Measurements from ENCODE around the gene PHGDH.

Gene PHGDH

DNA sequence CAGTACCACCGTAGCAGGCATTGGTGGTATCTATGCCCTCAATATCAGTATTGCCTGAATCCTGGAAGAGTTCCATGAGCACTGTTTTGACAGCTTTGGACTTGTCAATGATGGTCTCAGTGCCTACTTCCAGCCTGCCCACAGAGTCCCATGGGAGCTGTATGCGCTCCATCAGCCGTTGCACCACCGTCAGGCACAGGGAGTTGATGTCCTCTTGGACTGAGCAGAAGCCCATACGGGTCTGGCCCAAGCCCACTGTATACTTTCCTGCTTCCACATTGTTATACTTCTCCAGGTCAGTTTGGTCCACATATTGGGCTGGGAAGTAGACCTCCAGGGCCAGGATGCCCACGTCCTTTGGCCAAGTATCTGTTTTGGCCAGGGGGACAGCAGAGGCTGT, 52.5 kb downstream of the PHGDH start:
- in situ Hi-C loops (cut with MboI; ENCODE audit: low sequenced_read_pairs): no loop called here
- H3K4me1 ChIP-seq: peaks cover 6% of the 10 kb centered on the region
- no peak for DNase-seq (ENCODE audit: low spot score in 2 of 2)

DNA sequence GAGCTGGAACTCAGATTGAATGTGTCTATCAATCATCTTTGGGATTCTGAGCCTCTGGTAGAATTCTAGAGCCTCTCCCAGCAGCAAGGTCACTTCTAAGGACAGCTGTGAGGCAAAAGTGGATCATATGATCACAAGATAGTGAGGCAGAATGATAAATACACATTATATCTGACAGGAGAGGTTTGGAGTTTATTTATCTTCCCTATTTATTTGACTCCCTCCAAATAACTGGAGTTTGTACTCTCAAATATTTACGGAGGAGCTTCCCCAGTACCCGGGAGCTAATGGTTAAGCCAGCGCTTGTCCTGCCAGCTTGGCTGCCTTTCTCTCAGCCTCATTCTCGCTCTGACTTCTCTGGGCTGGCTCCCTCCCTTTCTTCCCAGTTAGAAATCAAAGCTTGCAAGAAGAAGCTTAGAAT, 54.6 kb downstream of the PHGDH start:
- Histone ChIP-seq H3K36me3 (replicated peaks) (no peaks in the 10 kb centered on the region), H3K27me3 (ENCODE audit: low read depth) (peaks cover 4% of the 10 kb centered on the region; the same call in 1 of the 2 replicates), H3K4me1 (peaks cover 9% of the 10 kb centered on the region), H3K4me3 (no peak overlapping the region), H3K9me3 (no peaks in the 10 kb centered on the region)
- DNase-seq (ENCODE audit: low spot score in 2 of 2): no peak
- in situ Hi-C loops (cut with MboI; ENCODE audit: low sequenced_read_pairs): no loop called here

More for the DNA sequence above, 52.5 kb downstream of the PHGDH start:
- Histone ChIP-seq H3K4me3 (no peak overlapping the region), H3K27me3 (ENCODE audit: low read depth) (peaks cover 4% of the 10 kb centered on the region; the same call in 1 of the 2 replicates), H3K9me3 (no peaks in the 10 kb centered on the region), H3K36me3 (replicated peaks) (no peaks in the 10 kb centered on the region)

DNA sequence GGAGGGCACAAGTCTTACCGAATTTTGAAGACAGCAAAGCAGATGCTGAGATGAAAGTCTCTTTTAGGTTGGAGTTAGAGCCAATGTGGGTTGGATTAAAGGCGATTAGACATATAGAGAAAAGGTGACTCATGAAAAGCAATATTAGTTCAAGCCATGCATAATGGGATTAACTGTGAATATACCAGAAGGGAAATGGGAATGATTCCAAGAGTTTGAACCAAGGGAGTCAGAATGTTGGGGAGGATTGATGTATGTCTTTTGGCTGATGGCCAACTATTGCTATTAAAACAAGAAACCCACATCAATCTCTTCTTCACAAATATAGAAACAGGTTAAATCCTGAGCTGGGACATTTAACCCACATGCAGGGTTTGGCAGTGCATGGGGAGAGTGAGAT, 55.8 kb downstream of the PHGDH start:
- Histone ChIP-seq H3K9me3 (no peaks in the 10 kb centered on the region), H3K27me3 (ENCODE audit: low read depth) (peaks cover 4% of the 10 kb centered on the region; the same call in 1 of the 2 replicates), H3K4me3 (no peak overlapping the region), H3K36me3 (replicated peaks) (no peaks in the 10 kb centered on the region), H3K4me1 (peaks cover 9% of the 10 kb centered on the region)
- peak in 1 of 2 experiments; percentile 25 for DNase-seq (ENCODE audit: low spot score in 2 of 2)
- in situ Hi-C loops (cut with MboI; ENCODE audit: low sequenced_read_pairs): no loop called here

DNA sequence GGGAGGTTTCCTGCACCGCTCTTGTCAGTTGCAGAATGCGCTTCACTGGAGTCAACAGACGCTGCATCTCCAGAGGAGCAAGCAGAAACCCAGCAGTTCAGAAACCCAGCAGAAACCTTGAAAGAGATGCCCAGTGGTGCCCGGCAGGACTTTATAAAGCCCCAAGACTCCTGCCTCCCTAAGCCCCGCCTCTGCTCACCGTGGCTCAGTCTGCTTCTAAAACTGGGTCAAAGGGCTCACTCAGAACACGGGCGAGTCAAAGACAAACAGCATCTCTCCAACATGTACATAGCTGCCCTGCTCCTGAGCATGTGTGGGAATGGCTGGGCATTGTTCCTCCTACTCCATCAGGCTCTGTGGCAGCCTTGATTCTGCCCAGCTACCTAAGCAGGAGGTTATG, 57.0 kb downstream of the PHGDH start, which contains the start of gene HMGCS2:
Gene HMGCS2 (minus strand): TSS at position 128 of the 400 bp plus-strand sequence. CDS start 61 bp downstream, at position 67.
- no peak for DNase-seq (ENCODE audit: low spot score in 2 of 2)
- Histone ChIP-seq H3K27me3 (ENCODE audit: low read depth) (peaks cover 4% of the 10 kb centered on the region; the same call in 1 of the 2 replicates), H3K4me1 (peaks cover 17% of the 10 kb centered on the region), H3K9me3 (no peaks in the 10 kb centered on the region), H3K4me3 (no peak within 1 kb of the TSS), H3K36me3 (replicated peaks) (no peaks in the 10 kb centered on the region)
- in situ Hi-C loops (cut with MboI; ENCODE audit: low sequenced_read_pairs): no loop called here

DNA sequence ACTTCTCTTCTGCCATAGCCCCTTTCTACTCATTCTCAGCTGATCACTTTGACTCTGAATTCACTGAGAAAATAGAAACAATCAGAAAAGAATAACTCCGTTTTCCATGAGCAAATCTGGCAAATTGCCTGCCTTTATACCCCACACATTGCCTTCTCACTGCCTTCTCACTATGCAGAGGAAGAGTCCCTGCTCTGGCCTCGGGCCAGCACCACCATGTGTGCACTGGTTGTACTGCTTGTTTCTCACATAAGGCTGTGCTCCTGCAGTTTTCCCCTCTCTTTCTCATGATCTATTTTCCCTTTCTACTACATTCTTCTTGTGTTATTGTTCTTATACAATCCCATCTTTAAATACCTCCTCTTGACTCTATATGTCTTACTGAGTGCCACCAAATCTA, 59.3 kb downstream of the PHGDH start:
- Histone ChIP-seq H3K4me1 (peaks cover 22% of the 10 kb centered on the region), H3K4me3 (no peak overlapping the region), H3K27me3 (ENCODE audit: low read depth) (peaks cover 4% of the 10 kb centered on the region; the same call in 1 of the 2 replicates), H3K36me3 (replicated peaks) (no peaks in the 10 kb centered on the region), H3K9me3 (no peaks in the 10 kb centered on the region)
- DNase-seq (ENCODE audit: low spot score in 2 of 2): peak in 1 of 2 experiments; percentile 36
- in situ Hi-C loops (cut with MboI; ENCODE audit: low sequenced_read_pairs): no loop called here

DNA sequence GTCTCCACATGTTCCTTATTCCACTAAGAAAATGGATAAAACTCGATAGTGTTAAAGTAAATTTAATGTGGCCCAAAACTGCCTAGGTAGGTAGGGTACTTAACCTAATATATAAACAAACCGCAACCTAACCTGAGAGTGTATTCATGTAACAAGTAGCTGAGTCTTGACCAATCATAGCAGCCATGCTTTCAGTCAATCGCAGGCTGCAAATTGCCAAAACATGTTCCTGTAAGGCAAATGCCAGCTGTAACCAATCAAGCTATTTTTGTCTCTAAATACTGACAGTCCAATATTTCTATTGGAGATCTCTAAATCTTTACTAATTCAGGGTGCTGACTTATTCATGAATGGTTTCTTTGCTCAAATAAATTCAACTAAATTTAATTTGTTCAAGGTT, 60.0 kb downstream of the PHGDH start:
- Histone ChIP-seq H3K9me3 (no peaks in the 10 kb centered on the region), H3K27me3 (ENCODE audit: low read depth) (no peaks in the 10 kb centered on the region), H3K4me3 (no peak overlapping the region), H3K4me1 (peaks cover 22% of the 10 kb centered on the region), H3K36me3 (replicated peaks) (no peaks in the 10 kb centered on the region)
- in situ Hi-C loops (cut with MboI; ENCODE audit: low sequenced_read_pairs): no loop called here
- DNase-seq (ENCODE audit: low spot score in 2 of 2): no peak

DNA sequence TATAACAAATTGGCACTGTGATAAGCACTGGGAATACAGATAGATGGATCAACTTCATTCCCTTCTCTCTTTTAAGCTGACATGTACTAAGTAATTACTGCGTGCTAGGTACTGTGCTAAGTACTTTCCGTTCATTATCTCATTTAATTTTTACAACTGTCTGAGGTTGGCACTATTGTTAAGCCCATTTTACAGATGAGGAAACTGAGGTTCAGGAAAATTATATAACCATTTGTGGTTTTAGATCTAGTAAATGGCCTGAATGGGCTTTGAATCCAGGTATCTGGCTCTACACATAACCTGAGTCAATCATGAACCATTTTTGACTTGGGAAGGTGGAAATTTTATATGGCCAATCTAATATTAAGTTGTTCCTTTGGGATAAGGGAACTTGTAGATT, 60.6 kb downstream of the PHGDH start:
- in situ Hi-C loops (cut with MboI; ENCODE audit: low sequenced_read_pairs): no loop called here

DNA sequence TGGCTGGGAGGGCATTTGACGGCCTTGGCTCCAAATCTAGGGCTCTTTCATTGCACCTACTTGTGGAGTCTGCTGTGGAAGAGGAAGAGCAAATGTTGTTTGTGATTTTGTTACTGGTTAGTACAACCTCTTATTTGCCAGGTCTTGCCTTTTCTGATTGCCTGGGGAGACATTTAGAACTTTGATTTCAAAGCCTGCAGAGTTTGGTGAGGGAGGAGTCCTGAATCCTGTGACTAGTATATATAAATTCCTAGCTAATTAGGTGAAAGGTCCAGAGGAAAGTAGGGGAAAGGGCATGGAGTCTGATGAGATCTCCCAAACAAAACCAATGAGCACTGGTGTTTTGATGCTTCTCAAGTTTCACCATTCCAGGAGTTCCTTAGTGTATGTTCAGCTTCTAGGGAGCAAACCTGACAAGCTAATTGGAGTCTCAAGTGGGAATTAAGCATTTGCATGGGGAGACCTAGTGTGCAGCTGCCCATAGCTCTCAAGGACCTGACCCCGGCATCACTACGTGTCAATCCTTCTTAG, 62.0 kb downstream of the PHGDH start:
- Histone ChIP-seq H3K4me3 (no peak overlapping the region), H3K36me3 (replicated peaks) (no peaks in the 10 kb centered on the region), H3K4me1 (peaks cover 16% of the 10 kb centered on the region), H3K27me3 (ENCODE audit: low read depth) (no peaks in the 10 kb centered on the region), H3K9me3 (no peaks in the 10 kb centered on the region)
- DNase-seq (ENCODE audit: low spot score in 2 of 2): peak; percentile 48 to 70
- in situ Hi-C loops (cut with MboI; ENCODE audit: low sequenced_read_pairs): no loop called here

More for the DNA sequence above, 60.6 kb downstream of the PHGDH start:
- Histone ChIP-seq H3K4me1 (peaks cover 19% of the 10 kb centered on the region), H3K4me3 (no peak overlapping the region), H3K27me3 (ENCODE audit: low read depth) (no peaks in the 10 kb centered on the region), H3K36me3 (replicated peaks) (no peaks in the 10 kb centered on the region), H3K9me3 (no peaks in the 10 kb centered on the region)
- DNase-seq (ENCODE audit: low spot score in 2 of 2): no peak

DNA sequence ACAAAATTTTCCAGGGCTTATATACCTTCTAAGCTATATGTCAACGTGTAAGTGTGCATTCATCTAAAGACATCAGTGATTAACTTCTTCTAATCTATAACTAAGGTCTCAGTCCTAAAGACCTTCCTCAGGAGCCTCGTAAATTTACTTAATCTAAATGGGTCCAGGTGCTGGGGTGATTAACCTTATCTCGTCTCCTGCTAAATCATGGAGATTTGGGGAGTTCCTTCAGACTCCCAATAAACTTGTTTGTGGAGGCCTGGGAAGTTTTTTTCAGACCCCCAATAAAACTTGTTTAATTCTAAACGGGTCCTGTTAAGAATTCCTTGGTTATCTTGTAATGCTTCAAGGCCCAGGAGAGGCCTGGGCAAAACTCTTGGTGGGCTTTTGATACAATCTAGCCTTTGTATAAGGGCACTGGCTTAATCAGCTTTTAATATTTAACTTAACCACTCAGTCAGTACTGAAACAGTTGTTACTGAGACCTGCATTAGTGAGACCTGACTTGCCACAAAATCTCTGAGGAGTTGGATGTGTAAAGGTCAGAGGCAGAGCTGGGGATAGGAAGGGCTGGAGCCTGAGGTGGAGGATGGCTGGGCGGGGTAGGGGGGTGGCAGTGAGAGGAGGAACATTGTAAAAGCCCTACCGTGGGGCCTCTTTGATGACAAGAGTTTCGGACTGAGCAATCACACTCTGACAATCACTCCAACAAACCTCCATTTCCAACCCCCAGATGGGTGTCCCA, 63.2 kb downstream of the PHGDH start:
- DNase-seq (ENCODE audit: low spot score in 2 of 2): no peak
- peaks cover 16% of the 10 kb centered on the region for H3K4me1 ChIP-seq
- no peaks in the 10 kb centered on the region for H3K36me3 ChIP-seq (replicated peaks)
- H3K27me3 ChIP-seq (ENCODE audit: low read depth): no peaks in the 10 kb centered on the region
- no peak overlapping the region for H3K4me3 ChIP-seq
- in situ Hi-C loops (cut with MboI; ENCODE audit: low sequenced_read_pairs): no loop called here
- no peaks in the 10 kb centered on the region for H3K9me3 ChIP-seq

DNA sequence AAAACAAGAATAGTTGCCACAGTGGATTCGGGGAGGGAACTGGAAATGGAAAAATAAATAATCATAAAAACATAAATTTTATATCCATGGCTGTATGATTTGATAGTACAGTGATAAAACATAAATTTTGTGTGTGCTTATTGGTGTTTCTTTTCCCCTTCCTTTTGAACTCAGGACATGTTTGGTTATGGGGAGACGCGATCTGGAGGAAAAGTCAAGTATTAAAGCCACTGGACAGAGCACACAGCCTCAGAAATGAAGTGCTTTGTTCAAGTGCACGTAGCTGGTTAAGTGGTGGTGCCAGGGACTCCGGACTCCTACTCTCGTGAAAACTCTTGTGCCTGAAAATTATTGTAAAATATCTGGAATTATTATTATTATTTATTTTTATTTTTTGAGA, 66.6 kb downstream of the PHGDH start:
- Histone ChIP-seq H3K4me3 (no peak overlapping the region), H3K4me1 (peaks cover 9% of the 10 kb centered on the region), H3K9me3 (no peaks in the 10 kb centered on the region), H3K27me3 (ENCODE audit: low read depth) (no peaks in the 10 kb centered on the region), H3K36me3 (replicated peaks) (no peaks in the 10 kb centered on the region)
- DNase-seq (ENCODE audit: low spot score in 2 of 2): no peak
- in situ Hi-C loops (cut with MboI; ENCODE audit: low sequenced_read_pairs): no loop called here

DNA sequence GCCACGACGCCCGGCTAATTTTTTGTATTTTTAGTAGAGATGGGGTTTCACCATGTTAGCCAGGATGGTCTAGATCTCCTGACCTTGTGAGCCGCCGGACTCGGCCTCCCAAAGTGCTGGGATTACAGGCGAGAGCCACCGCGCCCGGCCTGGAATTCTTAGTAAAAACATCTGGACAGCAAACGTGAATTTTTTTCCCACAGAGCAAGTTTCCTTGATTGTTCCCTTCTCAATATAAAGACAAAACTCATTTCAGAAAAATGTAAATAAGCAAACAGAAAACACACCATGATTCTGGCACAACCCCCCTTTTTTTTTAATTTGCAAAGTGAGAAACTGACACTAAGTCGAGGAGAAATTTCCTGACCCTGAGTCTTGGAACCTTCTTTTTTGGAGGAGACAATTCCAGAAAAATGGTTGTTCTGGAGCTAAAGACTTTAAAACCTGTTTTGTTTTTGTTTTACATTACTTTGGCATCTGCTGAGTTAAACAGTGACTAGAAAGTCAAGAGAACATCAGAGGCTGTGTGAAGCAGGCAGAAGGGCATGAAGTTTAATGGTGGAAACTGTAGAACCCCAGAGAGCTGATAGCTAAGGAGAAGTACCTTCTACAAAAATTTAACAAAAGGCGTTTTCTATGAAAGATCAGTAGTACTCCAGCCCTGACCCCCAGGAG, 67.3 kb downstream of the PHGDH start:
- no peak overlapping the region for H3K4me3 ChIP-seq
- in situ Hi-C loops (cut with MboI; ENCODE audit: low sequenced_read_pairs): no loop called here
- DNase-seq (ENCODE audit: low spot score in 2 of 2): no peak
- H3K4me1 ChIP-seq: peaks cover 5% of the 10 kb centered on the region; the same call in 1 of the 2 replicates
- H3K9me3 ChIP-seq: no peaks in the 10 kb centered on the region
- H3K36me3 ChIP-seq (replicated peaks): no peaks in the 10 kb centered on the region
- no peaks in the 10 kb centered on the region for H3K27me3 ChIP-seq (ENCODE audit: low read depth)

DNA sequence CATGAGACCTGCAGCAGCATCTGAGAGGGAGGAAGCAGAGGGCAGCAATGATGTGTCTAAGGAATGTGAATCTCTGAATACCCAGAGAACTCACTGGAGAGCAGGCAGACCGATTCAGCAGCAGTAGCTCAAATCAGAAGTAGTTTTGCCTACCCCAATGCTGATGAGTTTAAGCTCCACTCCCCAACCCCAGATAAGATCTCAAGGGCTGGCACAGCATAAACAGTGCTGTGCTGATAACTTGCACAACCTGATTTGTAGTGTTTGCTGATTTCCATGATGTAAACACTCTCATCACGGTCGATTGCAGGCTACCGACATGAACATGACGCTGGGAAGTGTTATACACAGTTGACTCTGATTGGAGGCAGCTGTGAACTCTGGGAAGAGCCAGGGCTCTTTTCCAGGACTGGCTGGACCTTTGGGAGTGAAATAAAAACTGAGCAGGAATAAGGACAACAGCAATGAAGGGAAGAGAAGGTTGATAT, 68.2 kb downstream of the PHGDH start:
- Histone ChIP-seq H3K4me1 (no peaks in the 10 kb centered on the region), H3K9me3 (no peaks in the 10 kb centered on the region), H3K4me3 (no peak overlapping the region), H3K27me3 (ENCODE audit: low read depth) (no peaks in the 10 kb centered on the region), H3K36me3 (replicated peaks) (no peaks in the 10 kb centered on the region)
- in situ Hi-C loops (cut with MboI; ENCODE audit: low sequenced_read_pairs): no loop called here
- DNase-seq (ENCODE audit: low spot score in 2 of 2): no peak

DNA sequence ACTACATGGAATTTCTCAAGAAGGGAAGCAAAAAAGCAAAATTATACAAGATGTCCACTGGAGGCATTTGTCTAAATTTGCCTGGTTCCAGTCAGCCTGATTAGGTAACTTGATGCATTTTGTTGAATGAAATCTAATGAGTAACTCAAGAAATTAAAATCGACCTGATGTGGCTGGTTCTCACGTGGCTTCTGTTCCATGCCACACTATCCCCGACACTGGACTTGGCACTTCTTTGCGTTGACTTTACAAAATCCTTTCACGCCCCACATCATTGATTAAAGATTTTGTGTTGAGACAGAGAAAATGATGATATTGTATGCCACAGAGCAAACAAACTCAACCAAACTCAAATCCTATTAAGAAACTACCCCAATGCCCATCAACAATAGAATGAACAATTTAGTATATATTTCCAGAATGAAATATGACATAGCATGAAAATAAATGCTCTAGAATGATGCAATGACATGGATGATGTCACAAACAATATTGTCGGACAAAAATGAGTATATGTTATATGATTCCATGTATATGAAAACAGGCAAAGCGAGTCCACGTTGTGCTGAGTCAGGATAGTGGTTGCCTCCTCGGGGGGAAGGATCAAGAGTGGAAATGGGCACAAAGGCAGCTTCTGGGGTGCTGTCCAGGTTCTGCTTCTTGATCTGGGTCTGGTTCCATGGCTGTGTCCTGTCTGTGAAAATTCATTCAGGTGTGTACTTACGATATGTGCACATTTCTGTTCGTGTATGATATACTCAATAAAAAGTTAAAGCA, 69.9 kb downstream of the PHGDH start:
- no peaks in the 10 kb centered on the region for H3K9me3 ChIP-seq
- H3K4me3 ChIP-seq: no peak overlapping the region
- no peaks in the 10 kb centered on the region for H3K4me1 ChIP-seq
- in situ Hi-C loops (cut with MboI; ENCODE audit: low sequenced_read_pairs): no loop called here
- H3K36me3 ChIP-seq (replicated peaks): no peaks in the 10 kb centered on the region
- H3K27me3 ChIP-seq (ENCODE audit: low read depth): no peaks in the 10 kb centered on the region
- no peak for DNase-seq (ENCODE audit: low spot score in 2 of 2)

All from HAP-1 (cell line).